Brain microvascular endothelial cell (primary cell): ENCODE results near the gene SEMA3D.

Source experiments
- DNase-seq: peaks from one replicate; pipeline ENCODE4 v3.0.0-alpha.2; 2020
- H3K27ac ChIP-seq: fragments of 250-450 bp; sonication (Bioruptor Pico); 2 replicates; pipeline ENCODE4 v1.5.1; 2020; ENCODE audit warnings: mild to moderate bottlenecking, moderate library complexity
- H3K27me3 ChIP-seq: fragments of 250-450 bp; sonication (Bioruptor Pico); replicated peaks from 2 replicates; pipeline ENCODE4 v1.5.1; 2020; ENCODE audit warnings: mild to moderate bottlenecking
- H3K36me3 ChIP-seq: fragments of 250-450 bp; sonication (Bioruptor Pico); replicated peaks from 2 replicates; pipeline ENCODE4 v1.5.1; 2020; ENCODE audit warnings: mild to moderate bottlenecking
- H3K4me3 ChIP-seq: 2 replicates; pipeline ENCODE4 v1.5.1; 2011; ENCODE audit warnings: low read depth, mild to moderate bottlenecking, control low read depth, low read length, moderate library complexity
- in situ Hi-C: cut with HindIII; loops from 2 replicates; pipeline ENCODE4 v1.10.0; 2017; ENCODE audit warnings: low sequenced_read_pairs, low pct_ligation_motif_present
- TF ChIP-seq, protein P1 (sequence below): IDR thresholded peaks from 2 replicates; pipeline ENCODE4 v1.5.1; 2011; ENCODE audit warnings: low read depth, mild to moderate bottlenecking, moderate library complexity, low read length, control low read depth, inconsistent platforms; ENCODE audit errors: missing control alignments

The SEMA3D gene

DNA sequence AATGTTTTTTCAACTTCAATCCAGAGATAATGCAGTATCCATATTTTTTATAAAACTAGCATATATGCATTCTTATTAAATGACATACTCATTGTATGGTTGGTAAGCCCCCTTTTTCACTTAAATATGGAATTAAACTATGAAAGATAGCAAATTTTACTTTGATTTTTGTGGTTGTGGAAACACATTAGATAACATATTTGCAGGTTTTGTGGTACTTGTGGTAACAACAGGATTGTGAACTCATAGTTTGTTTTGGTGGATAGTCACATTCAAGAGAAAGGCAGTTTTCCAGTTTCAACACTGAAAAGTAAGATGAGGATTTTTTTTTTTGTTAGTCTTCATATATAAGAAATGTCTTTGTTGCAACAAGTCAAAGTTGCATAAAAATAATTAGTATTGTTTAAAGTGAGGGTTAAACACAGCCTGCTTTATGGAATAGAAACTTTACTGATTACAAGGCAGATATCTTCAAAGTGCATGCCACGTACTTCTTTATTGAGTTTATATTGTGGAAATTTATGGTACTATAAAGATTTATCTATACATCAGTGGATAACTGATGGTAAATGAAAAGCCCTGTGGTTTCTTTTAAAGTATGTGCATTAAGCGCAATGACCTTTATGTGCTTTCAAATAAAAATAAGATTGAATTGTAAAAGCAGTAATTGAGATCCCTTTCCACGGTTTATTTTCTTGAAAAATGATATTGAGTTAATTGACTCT, 39.7 kb upstream of the SEMA3D start:
- Histone ChIP-seq H3K27me3 (no peaks in the 10 kb centered on the region), H3K27ac (no peak overlapping the region), H3K4me3 (no peak overlapping the region), H3K36me3 (no peaks in the 10 kb centered on the region)
- DNase-seq: peak; percentile 3
- TF ChIP-seq, protein P1, sequence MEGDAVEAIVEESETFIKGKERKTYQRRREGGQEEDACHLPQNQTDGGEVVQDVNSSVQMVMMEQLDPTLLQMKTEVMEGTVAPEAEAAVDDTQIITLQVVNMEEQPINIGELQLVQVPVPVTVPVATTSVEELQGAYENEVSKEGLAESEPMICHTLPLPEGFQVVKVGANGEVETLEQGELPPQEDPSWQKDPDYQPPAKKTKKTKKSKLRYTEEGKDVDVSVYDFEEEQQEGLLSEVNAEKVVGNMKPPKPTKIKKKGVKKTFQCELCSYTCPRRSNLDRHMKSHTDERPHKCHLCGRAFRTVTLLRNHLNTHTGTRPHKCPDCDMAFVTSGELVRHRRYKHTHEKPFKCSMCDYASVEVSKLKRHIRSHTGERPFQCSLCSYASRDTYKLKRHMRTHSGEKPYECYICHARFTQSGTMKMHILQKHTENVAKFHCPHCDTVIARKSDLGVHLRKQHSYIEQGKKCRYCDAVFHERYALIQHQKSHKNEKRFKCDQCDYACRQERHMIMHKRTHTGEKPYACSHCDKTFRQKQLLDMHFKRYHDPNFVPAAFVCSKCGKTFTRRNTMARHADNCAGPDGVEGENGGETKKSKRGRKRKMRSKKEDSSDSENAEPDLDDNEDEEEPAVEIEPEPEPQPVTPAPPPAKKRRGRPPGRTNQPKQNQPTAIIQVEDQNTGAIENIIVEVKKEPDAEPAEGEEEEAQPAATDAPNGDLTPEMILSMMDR: no peak
- in situ Hi-C loops: no loop called here

DNA sequence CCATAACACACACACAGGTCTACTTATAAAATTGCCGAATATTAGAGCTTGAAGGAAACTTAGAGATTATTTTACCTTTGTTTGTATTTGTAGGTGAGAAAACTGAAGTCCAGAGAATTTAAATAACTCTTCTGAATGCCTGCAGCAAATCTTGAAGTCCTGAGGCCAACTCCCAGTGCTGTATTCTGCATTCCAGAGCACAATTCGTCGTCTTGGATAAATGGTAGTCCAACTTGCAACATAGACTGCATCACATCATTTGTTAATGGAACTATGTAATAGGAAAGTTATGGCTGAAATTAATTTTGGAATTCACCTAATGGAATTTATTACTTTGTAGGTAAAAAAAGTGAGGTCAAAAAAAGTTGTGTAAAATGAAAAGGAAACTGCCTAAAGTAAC, 37.3 kb upstream of the SEMA3D start:
- Histone ChIP-seq H3K27me3 (no peaks in the 10 kb centered on the region), H3K4me3 (no peak overlapping the region), H3K36me3 (no peaks in the 10 kb centered on the region), H3K27ac (no peak overlapping the region)
- in situ Hi-C loops: no loop called here
- TF ChIP-seq, protein P1: no peak
- DNase-seq: no peak

DNA sequence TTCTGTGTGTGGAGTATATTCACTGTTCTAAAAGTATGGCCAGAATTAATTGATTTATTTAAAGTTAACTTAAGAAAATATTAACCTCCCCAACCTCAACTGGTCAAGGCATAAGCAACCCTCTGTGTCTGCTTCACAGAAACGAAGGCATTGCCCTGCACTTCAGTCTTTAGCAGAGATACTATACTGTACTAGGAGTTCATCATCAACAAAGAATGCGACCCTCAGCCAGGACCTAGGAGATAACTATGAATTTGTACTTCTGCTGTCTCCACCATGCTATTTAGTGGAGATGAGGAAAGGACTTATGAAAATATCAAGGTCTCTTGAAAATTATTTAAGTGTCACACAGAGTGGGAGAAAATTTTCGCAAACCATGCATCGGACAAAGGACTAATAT, 35.7 kb upstream of the SEMA3D start:
- Histone ChIP-seq H3K27ac (no peak overlapping the region), H3K4me3 (no peak overlapping the region), H3K27me3 (no peaks in the 10 kb centered on the region), H3K36me3 (no peaks in the 10 kb centered on the region)
- TF ChIP-seq, protein P1: no peak
- DNase-seq: peak; percentile 36
- in situ Hi-C loops: no loop called here

DNA sequence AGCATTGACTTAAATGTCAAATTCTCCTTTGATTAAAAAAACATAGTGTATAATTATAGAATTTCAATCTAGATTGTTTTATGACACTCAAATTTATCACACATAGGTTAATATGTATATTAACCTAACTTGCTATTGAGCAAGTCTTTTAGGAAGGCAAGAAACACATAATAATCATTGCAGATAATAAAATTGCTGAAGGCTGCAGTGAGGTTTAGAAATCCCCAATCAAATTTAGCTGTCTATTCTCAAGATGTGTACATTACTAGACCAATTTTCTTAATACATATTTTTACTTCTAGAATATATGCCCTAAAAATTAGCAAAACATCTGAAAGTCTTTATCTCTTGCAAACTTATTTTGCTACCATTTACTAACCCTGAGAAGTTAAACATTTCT, 34.9 kb upstream of the SEMA3D start:
- Histone ChIP-seq H3K4me3 (no peak overlapping the region), H3K27me3 (no peaks in the 10 kb centered on the region), H3K36me3 (no peaks in the 10 kb centered on the region), H3K27ac (no peak overlapping the region)
- TF ChIP-seq, protein P1: no peak
- no peak for DNase-seq
- in situ Hi-C loops: no loop called here

DNA sequence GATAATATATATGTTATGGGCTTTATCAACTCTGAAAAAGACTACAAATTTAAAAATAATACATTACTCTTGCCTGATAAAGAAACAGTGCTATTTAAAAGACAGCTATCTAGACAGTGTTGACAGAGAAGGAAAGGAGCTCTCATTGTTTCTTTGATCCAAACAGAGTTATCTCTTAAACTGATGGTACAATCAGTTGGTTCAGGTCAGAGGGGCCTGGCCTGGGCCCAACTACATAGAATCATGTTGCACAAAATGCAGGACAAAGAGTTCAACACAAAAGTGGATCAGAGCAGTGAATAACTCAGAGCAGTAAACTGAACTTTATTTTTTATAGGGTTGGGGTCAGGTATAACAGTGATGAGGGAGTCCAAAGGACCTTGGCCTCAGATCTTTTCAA, 33.8 kb upstream of the SEMA3D start:
- Histone ChIP-seq H3K4me3 (no peak overlapping the region), H3K27me3 (no peaks in the 10 kb centered on the region), H3K36me3 (no peaks in the 10 kb centered on the region), H3K27ac (no peak overlapping the region)
- TF ChIP-seq, protein P1: no peak
- in situ Hi-C loops: no loop called here
- no peak for DNase-seq

DNA sequence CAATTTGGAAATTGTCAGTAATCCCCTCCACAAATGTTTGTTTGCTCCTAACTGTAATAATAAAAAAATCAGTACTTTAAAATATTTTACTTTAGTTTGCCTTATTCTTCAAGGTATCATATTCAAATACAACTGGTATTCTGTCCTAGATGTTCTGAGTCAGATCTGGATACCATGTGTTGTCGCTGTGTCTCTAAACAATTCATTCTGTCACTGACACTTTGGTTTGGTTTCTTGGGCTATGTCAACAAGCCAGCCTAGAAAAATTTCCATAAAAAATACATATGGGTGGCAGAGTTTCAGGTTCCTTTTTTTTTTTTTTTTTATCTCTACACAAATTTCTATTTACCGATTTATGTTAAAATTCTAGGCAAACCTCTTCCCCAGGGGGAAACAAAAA, 33.2 kb upstream of the SEMA3D start:
- in situ Hi-C loops: no loop called here
- Histone ChIP-seq H3K36me3 (no peaks in the 10 kb centered on the region), H3K27ac (no peak overlapping the region), H3K27me3 (no peaks in the 10 kb centered on the region), H3K4me3 (no peak overlapping the region)
- TF ChIP-seq, protein P1: no peak
- no peak for DNase-seq
